HL-60/S4 treated with phorbol 12-myristate 13-acetate at 8.2 ng/mL for 4 days and 3 days (cell line): Measurements from ENCODE around the gene FOXR1.
"Not testable (repeated sequence)": the region's sequence is repeated elsewhere in the genome, so short reads cannot be mapped to it uniquely, and the experiment has no call there.

Experiments used
- in situ Hi-C: fragments of 300-500 bp; cut with MboI; formaldehyde crosslinking; loops from 2 replicates; pipeline ENCODE4 v1.15.0; 2022; ENCODE audit warnings: low sequenced_read_pairs

The FOXR1 gene

GRCh38 chr11:118996926-118997626 lies 25.5 kb downstream of the FOXR1 start:
- in situ Hi-C loops: no loop called here

- in situ Hi-C loops: no loop called here
Measured at GRCh38 chr11:118997627-118998387, 26.2 kb downstream of the FOXR1 start, which contains the start of gene CENATAC. Gene CENATAC (plus strand): TSS chr11:118998138. CDS start chr11:118998198, 60 bp downstream.

- in situ Hi-C loops: no loop called here
Measured at GRCh38 chr11:118998388-118998717, 26.8 kb downstream of the FOXR1 start.

- in situ Hi-C loops: no loop called here
Measured at GRCh38 chr11:118998822-118999221, 27.3 kb downstream of the FOXR1 start.

GRCh38 chr11:119000906-119001305 lies 29.3 kb downstream of the FOXR1 start:
- in situ Hi-C loops: no loop called here

GRCh38 chr11:119006656-119007055 lies 35.1 kb downstream of the FOXR1 start:
- in situ Hi-C loops: no loop called here

GRCh38 chr11:119011476-119012053 lies 40.0 kb downstream of the FOXR1 start:
- in situ Hi-C loops: no loop called here

- in situ Hi-C loops: no loop called here
Measured at GRCh38 chr11:119012629-119013170, 41.1 kb downstream of the FOXR1 start.

- in situ Hi-C loops: no loop called here
Measured at GRCh38 chr11:119014209-119014924, 42.8 kb downstream of the FOXR1 start.

GRCh38 chr11:119015054-119015611 lies 43.6 kb downstream of the FOXR1 start:
- in situ Hi-C loops: no loop called here

- in situ Hi-C loops: no loop called here
Measured at GRCh38 chr11:119016216-119017009, 44.9 kb downstream of the FOXR1 start.

- in situ Hi-C loops: not testable (repeated sequence)
Measured at GRCh38 chr11:119017377-119017776, 45.8 kb downstream of the FOXR1 start.

GRCh38 chr11:119018074-119018938 lies 46.7 kb downstream of the FOXR1 start, which contains the start of the genes RPS25 and TRAPPC4:
Gene RPS25 (minus strand): TSS chr11:119018343. CDS start chr11:119018284, 59 bp downstream.
Gene TRAPPC4 (plus strand): TSS chr11:119018766. CDS start chr11:119018796, 30 bp downstream.
- in situ Hi-C loops: no loop called here

GRCh38 chr11:119019996-119020395 lies 48.4 kb downstream of the FOXR1 start:
- in situ Hi-C loops: no loop called here

GRCh38 chr11:119021631-119022030 lies 50.1 kb downstream of the FOXR1 start:
- in situ Hi-C loops: no loop called here

GRCh38 chr11:119023741-119024140 lies 52.2 kb downstream of the FOXR1 start:
- in situ Hi-C loops: no loop called here

- in situ Hi-C loops: no loop called here
Measured at GRCh38 chr11:119024430-119025098, 53.0 kb downstream of the FOXR1 start.

- in situ Hi-C loops: no loop called here
Measured at GRCh38 chr11:119025099-119025473, 53.5 kb downstream of the FOXR1 start.
